ENCODE data around the gene TENM3. TPM values are rescaled to one million over a fixed set of nuclear protein-coding genes. Genes with fewer than 3 reads are reported as not detected.

TENM3 gene
- total RNA-seq, 4 donors from 2014 or later: 3.4 to 9.8 (median 6.9) TPM

GRCh38 chr4:182222766-182223165 lies 20.4 kb upstream of the TENM3 start:
- no peak for DNase-seq
- TF ChIP-seq, protein P1, sequence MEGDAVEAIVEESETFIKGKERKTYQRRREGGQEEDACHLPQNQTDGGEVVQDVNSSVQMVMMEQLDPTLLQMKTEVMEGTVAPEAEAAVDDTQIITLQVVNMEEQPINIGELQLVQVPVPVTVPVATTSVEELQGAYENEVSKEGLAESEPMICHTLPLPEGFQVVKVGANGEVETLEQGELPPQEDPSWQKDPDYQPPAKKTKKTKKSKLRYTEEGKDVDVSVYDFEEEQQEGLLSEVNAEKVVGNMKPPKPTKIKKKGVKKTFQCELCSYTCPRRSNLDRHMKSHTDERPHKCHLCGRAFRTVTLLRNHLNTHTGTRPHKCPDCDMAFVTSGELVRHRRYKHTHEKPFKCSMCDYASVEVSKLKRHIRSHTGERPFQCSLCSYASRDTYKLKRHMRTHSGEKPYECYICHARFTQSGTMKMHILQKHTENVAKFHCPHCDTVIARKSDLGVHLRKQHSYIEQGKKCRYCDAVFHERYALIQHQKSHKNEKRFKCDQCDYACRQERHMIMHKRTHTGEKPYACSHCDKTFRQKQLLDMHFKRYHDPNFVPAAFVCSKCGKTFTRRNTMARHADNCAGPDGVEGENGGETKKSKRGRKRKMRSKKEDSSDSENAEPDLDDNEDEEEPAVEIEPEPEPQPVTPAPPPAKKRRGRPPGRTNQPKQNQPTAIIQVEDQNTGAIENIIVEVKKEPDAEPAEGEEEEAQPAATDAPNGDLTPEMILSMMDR (IDR thresholded peaks at IDR 0.05): no peak
- TF ChIP-seq POLR2AphosphoS5 (IDR thresholded peaks at IDR 0.05) (no peak), EP300 (IDR thresholded peaks at IDR 0.05; ENCODE audit: low read depth) (no peak), POLR2A (IDR thresholded peaks at IDR 0.05) (no peak)
- H3K4me1 ChIP-seq: no peaks in the 10 kb centered on the region
- intact Hi-C loops (cut with DNase I; ENCODE audit: low total_unique reads) (no loop called here), in situ Hi-C loops (cut with MboI; ENCODE audit: low pct_ligation_motif_present in 1 of 4, low pct_unique_long_range_greater_than_20kb in 1 of 4, low sequenced_read_pairs in 3 of 4) (no loop called here)
- 74% methylated on average over 2 of the region's 2 CpGs; no CpG with 5 or more reads in 1 of the 2 donors for WGBS, 2 donors (ENCODE audit: low coverage in 1 of 2)
- no peaks in the 10 kb centered on the region for H3K36me3 ChIP-seq
- no peak overlapping the region for H3K27ac ChIP-seq
- no peak overlapping the region for H3K4me3 ChIP-seq
- H3K27me3 ChIP-seq: no peaks in the 10 kb centered on the region
- H3K9me3 ChIP-seq: no peaks in the 10 kb centered on the region

GRCh38 chr4:182223708-182224107 lies 19.5 kb upstream of the TENM3 start:
- WGBS, 2 donors (ENCODE audit: low coverage in 1 of 2): 69 to 82% methylated on average over 4 of the region's 4 CpGs
- in situ Hi-C loops (cut with MboI; ENCODE audit: low pct_ligation_motif_present in 1 of 4, low pct_unique_long_range_greater_than_20kb in 1 of 4, low sequenced_read_pairs in 3 of 4): no loop called here

GRCh38 chr4:182224192-182224850 lies 18.9 kb upstream of the TENM3 start:
- intact Hi-C loops (cut with DNase I; ENCODE audit: low total_unique reads): no loop called here
- Histone ChIP-seq H3K4me3 (no peak overlapping the region), H3K9me3 (no peaks in the 10 kb centered on the region), H3K27ac (no peak overlapping the region), H3K27me3 (no peaks in the 10 kb centered on the region), H3K36me3 (no peaks in the 10 kb centered on the region), H3K4me1 (no peaks in the 10 kb centered on the region)
- no peak for TF ChIP-seq EP300 (IDR thresholded peaks at IDR 0.05; ENCODE audit: low read depth)
- no peak for DNase-seq
- in situ Hi-C loops (cut with MboI; ENCODE audit: low pct_ligation_motif_present in 1 of 4, low pct_unique_long_range_greater_than_20kb in 1 of 4, low sequenced_read_pairs in 3 of 4): no loop called here
- WGBS, 2 donors (ENCODE audit: low coverage in 1 of 2): 75 to 80% methylated on average over 6 to 9 of the region's 9 CpGs

More at GRCh38 chr4:182223708-182224107, 19.5 kb upstream of the TENM3 start:
- Histone ChIP-seq H3K9me3 (no peaks in the 10 kb centered on the region), H3K36me3 (no peaks in the 10 kb centered on the region), H3K27me3 (no peaks in the 10 kb centered on the region), H3K4me3 (no peak overlapping the region), H3K27ac (no peak overlapping the region), H3K4me1 (no peaks in the 10 kb centered on the region)
- intact Hi-C loops (cut with DNase I; ENCODE audit: low total_unique reads): no loop called here
- no peak for DNase-seq
- TF ChIP-seq POLR2A (IDR thresholded peaks at IDR 0.05) (no peak), POLR2AphosphoS5 (IDR thresholded peaks at IDR 0.05) (no peak), EP300 (IDR thresholded peaks at IDR 0.05; ENCODE audit: low read depth) (no peak)
- TF ChIP-seq, protein P1 (IDR thresholded peaks at IDR 0.05): no peak

- H3K9me3 ChIP-seq: no peaks in the 10 kb centered on the region
- intact Hi-C loops (cut with DNase I; ENCODE audit: low total_unique reads) (no loop called here), in situ Hi-C loops (cut with MboI; ENCODE audit: low pct_ligation_motif_present in 1 of 4, low pct_unique_long_range_greater_than_20kb in 1 of 4, low sequenced_read_pairs in 3 of 4) (no loop called here)
- no peak overlapping the region for H3K4me3 ChIP-seq
- H3K4me1 ChIP-seq: no peaks in the 10 kb centered on the region
- no peak overlapping the region for H3K27ac ChIP-seq
- no peak for DNase-seq
- no peaks in the 10 kb centered on the region for H3K27me3 ChIP-seq
- TF ChIP-seq POLR2AphosphoS5 (IDR thresholded peaks at IDR 0.05) (no peak), EP300 (IDR thresholded peaks at IDR 0.05; ENCODE audit: low read depth) (no peak), POLR2A (IDR thresholded peaks at IDR 0.05) (no peak)
- TF ChIP-seq, protein P1 (IDR thresholded peaks at IDR 0.05): no peak
- H3K36me3 ChIP-seq: no peaks in the 10 kb centered on the region
- 86 to 91% methylated on average over 5 to 9 of the region's 9 CpGs for WGBS, 2 donors (ENCODE audit: low coverage in 1 of 2)
Observed at GRCh38 chr4:182225257-182225852, 17.8 kb upstream of the TENM3 start.
